A673 (cell line): ENCODE results near the gene FEV. TPM values are rescaled to one million over a fixed set of nuclear protein-coding genes. Genes with fewer than 3 reads are reported as not detected.
A peak's percentile ranks its signal among the peaks of the same experiment; 100 is the strongest.

ENCODE experiments used
- BruUV-seq: library from RNA; stranded (reverse); fragments of 400-500 nt; replicated peaks from 2 replicates; lab custom pipeline; 2021; lab: Mats Ljungman, UMichigan
- CTCF ChIA-PET: fragments of 300-600 bp; sonication (Branson Sonifier 250); formaldehyde crosslinking; loops from one replicate; lab custom pipeline; 2022; ENCODE audit warnings: antibody characterized with exemption; lab: Charles Lee
- POLR2A ChIA-PET: fragments of 300-600 bp; sonication (Branson Sonifier 250); formaldehyde crosslinking; loops from one replicate; lab custom pipeline; 2022; ENCODE audit warnings: antibody characterized with exemption; ENCODE audit not compliant: low non-redundant PET; lab: Charles Lee
- DNase-seq: peaks from one replicate; pipeline ENCODE4 v3.0.0-alpha.2; 2015; ENCODE audit warnings: low spot score
- H3K27ac ChIP-seq: fragments of 200-600 bp; sonication (generic); 2 replicates; pipeline ENCODE4 v1.5.1; 2016; ENCODE audit warnings: mixed run types, low read depth, mild to moderate bottlenecking, mixed read lengths, antibody characterized with exemption, low read length; ENCODE audit not compliant: poor library complexity, severe bottlenecking
- H3K27me3 ChIP-seq: fragments of 200-600 bp; sonication (generic); replicated peaks from 2 replicates; pipeline ENCODE4 v1.6.1; 2017; ENCODE audit warnings: mixed run types, low read depth, mild to moderate bottlenecking, mixed read lengths, antibody characterized with exemption, low read length; ENCODE audit not compliant: insufficient read depth, poor library complexity
- H3K36me3 ChIP-seq: fragments of 200-600 bp; sonication (generic); 2 replicates; pipeline ENCODE4 v1.6.1; 2016; ENCODE audit warnings: mixed run types, mild to moderate bottlenecking, mixed read lengths, antibody characterized with exemption, low read length; ENCODE audit not compliant: insufficient read depth, poor library complexity, severe bottlenecking
- H3K4me1 ChIP-seq: fragments of 200-600 bp; sonication (generic); 2 replicates; pipeline ENCODE4 v1.6.1; 2017; ENCODE audit warnings: mixed run types, mild to moderate bottlenecking, mixed read lengths, antibody characterized with exemption, low read length; ENCODE audit not compliant: insufficient read depth, poor library complexity, severe bottlenecking
- H3K4me3 ChIP-seq: fragments of 200-600 bp; sonication (generic); 2 replicates; pipeline ENCODE4 v1.5.1; 2016; ENCODE audit warnings: low read depth, mixed run types, mild to moderate bottlenecking, mixed read lengths, low read length; ENCODE audit not compliant: poor library complexity, severe bottlenecking
- H3K9me3 ChIP-seq: fragments of 200-600 bp; sonication (generic); 2 replicates; pipeline ENCODE4 v1.6.1; 2016; ENCODE audit warnings: mixed run types, low read depth, mild to moderate bottlenecking, mixed read lengths, antibody characterized with exemption, low read length; ENCODE audit not compliant: poor library complexity, severe bottlenecking
- EZH2 ChIP-seq: fragments of 200-600 bp; sonication (generic); IDR thresholded peaks from 2 replicates; pipeline ENCODE4 v1.6.1; 2017; ENCODE audit warnings: borderline replicate concordance, low read depth, mild to moderate bottlenecking, mixed read lengths, antibody characterized with exemption, low read length; ENCODE audit not compliant: poor library complexity, severe bottlenecking
- intact Hi-C: fragments of 100-400 bp; cut with micrococcal nuclease; formaldehyde crosslinking; loops from one replicate; pipeline ENCODE4 v1.10.0; 2022; ENCODE audit not compliant: unreplicated experiment
- total RNA-seq: library from RNA; stranded (reverse); gene quantifications from 2 replicates; pipeline ENCODE4 v1.2.3, GENCODE V29; 2021
- TF ChIP-seq, protein P1 (sequence below): fragments of 300-800, 200-600 bp; sonication (generic); conservative IDR thresholded peaks from 2 replicates; pipeline ENCODE4 v1.5.1; 2017; ENCODE audit warnings: low read depth, mild to moderate bottlenecking, antibody characterized with exemption, low read length, moderate library complexity, mixed read lengths

FEV gene
- total RNA-seq, 1 experiment from 2014 or later, result 12.6 TPM

DNA sequence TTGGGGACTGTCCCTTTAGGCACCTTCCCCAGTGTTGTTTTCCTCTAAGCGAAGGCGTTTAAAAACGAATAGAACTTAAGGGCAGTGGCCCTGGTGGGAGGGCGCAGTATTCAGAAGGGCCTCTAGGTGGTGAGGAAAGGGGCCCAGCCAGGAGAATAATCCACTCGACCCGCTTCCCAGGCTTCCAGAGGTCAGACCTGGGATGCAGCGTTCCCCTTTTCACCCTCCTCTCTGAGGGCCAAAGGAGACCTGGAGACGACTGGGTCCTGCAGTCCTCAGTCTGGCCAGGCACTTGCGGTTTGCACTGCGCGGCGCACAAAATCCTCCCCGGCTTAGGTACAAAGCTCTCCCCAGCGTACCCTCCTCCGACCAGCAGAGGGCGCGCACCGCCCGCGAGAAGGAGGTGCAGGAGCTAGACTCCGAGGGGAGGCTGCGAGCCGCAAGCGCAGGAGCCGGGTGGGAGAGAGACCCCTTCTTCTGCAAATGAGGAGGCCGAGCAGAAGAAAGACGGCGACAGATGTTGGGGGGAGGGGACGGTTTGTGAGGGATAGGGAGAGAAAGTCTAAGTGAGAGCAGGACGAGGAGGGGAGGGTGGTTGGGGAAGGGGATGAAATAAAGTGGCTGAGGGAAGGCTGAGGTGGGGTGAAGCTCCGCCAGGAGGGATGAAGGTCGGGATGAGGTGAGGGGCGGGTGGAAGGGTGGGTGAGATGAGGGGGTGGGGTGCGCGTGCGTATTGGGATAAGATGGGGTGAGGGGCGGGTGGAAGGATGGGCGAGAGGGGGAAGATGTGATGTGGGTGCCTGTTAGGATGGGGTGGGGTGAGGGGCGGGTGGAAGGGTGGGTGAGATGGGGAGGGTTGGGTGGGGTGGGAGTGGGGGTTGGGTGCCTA, 4.9 kb downstream of the FEV start:
- Histone ChIP-seq H3K9me3 (no peaks in the 10 kb centered on the region), H3K4me1 (peaks cover 8% of the 10 kb centered on the region), H3K4me3 (peak overlapping the region; percentile 38), H3K27me3 (peaks cover 34% of the 10 kb centered on the region), H3K36me3 (no peaks in the 10 kb centered on the region), H3K27ac (no peak overlapping the region)
- DNase-seq, result peak; percentile 90
- TF ChIP-seq, protein P1, sequence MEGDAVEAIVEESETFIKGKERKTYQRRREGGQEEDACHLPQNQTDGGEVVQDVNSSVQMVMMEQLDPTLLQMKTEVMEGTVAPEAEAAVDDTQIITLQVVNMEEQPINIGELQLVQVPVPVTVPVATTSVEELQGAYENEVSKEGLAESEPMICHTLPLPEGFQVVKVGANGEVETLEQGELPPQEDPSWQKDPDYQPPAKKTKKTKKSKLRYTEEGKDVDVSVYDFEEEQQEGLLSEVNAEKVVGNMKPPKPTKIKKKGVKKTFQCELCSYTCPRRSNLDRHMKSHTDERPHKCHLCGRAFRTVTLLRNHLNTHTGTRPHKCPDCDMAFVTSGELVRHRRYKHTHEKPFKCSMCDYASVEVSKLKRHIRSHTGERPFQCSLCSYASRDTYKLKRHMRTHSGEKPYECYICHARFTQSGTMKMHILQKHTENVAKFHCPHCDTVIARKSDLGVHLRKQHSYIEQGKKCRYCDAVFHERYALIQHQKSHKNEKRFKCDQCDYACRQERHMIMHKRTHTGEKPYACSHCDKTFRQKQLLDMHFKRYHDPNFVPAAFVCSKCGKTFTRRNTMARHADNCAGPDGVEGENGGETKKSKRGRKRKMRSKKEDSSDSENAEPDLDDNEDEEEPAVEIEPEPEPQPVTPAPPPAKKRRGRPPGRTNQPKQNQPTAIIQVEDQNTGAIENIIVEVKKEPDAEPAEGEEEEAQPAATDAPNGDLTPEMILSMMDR, result peak; percentile 99
- no peak for TF ChIP-seq EZH2
- ChIA-PET CTCF (interaction anchor here (0.6 to 1.5 kb wide), 14 partner anchors 9 to 175 kb away, joined by 3 to 19 read pairs (median 6); partner anchors contain the start of gene CRYBA2), POLR2A (interaction anchor here (0.6 to 0.7 kb wide), 2 partner anchors 120 to 222 kb away, joined by 3 read pairs; no protein-coding TSS in a partner anchor)
- no TSS peak for BruUV-seq
- intact Hi-C loops, result loop anchor here (5.0 kb wide), 2 partner anchors 128 to 177 kb away; no protein-coding TSS in a partner anchor

DNA sequence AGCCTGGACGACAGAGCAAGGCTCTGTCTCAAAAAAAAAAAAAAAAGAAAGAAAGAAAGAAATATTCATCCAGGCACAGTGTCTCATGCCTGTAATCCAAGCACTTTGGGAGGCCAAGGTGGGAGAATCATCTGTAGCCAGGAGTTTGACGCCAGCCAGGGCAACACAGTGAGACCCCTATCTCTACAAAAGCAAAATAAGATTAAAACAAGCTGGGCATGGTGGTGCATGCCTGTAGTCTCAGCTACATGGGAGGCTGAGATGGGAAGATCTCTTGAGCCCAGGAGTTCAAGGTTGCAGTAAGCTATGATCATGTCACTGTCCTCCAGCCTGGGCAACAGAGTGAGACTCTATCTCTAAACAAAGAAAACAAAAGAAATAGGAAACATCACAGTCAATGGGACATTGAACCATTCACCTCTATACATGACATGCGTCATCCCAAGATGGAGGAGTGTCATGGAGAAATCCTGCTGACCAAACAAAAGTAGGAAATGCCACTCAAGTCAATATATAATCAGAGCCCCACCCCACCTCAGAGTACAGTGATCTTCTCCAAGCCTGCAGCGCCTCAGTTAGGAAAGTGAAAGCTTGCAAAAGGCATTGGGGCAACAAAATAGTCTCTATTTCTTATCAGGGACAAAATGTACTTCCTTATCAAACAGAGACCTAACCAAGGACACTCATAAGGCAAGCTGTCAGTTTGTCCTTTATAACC, 9.8 kb downstream of the FEV start:
- BruUV-seq, result no TSS peak
- H3K4me3 ChIP-seq, result no peak overlapping the region
- ChIA-PET POLR2A (no interaction called here), CTCF (no interaction called here)
- no peak for DNase-seq
- H3K36me3 ChIP-seq, result no peaks in the 10 kb centered on the region
- TF ChIP-seq EZH2, result no peak
- TF ChIP-seq, protein P1, result no peak
- H3K9me3 ChIP-seq, result no peaks in the 10 kb centered on the region
- H3K27ac ChIP-seq, result no peak overlapping the region
- intact Hi-C loops, result no loop called here
- H3K27me3 ChIP-seq, result peaks cover 3% of the 10 kb centered on the region
- H3K4me1 ChIP-seq, result no peaks in the 10 kb centered on the region

DNA sequence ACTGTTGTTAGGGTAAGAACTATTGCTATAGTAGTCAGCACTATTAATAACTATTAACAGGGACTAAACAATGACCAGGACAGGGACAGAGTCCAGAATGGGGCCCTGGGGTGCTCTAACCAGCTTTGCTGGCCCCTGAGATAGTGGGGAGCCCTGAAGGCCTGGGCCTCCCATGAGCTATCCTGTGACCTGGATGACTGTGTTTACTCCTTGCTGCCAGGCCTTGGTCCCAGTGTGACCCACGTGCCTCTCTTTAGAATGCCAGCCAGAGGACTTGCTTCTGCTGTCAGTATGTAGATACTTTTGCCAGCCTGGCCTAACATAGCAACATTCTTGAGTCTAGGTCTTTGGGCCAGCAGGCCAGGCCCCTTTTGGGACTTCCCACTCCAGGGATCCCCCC, 14.1 kb downstream of the FEV start:
- CTCF ChIA-PET, result no interaction called here

More for the DNA sequence above, 14.1 kb downstream of the FEV start:
- Histone ChIP-seq H3K4me3 (no peak overlapping the region), H3K27ac (no peak overlapping the region), H3K4me1 (no peaks in the 10 kb centered on the region), H3K9me3 (no peaks in the 10 kb centered on the region), H3K27me3 (peaks cover 3% of the 10 kb centered on the region), H3K36me3 (no peaks in the 10 kb centered on the region)
- TF ChIP-seq, protein P1, result no peak
- TF ChIP-seq EZH2, result no peak
- intact Hi-C loops, result no loop called here
- no TSS peak for BruUV-seq
- DNase-seq, result no peak
- POLR2A ChIA-PET, result no interaction called here
